GM21737 (cell line): ENCODE results near the gene MS4A12.
"Not testable (repeated sequence)": the region's sequence is repeated elsewhere in the genome, so short reads cannot be mapped to it uniquely, and the experiment has no call there.

Experiments used
- ATAC-seq: cut with Tn5 transposase; IDR thresholded peaks from one replicate; pipeline ENCODE4 v1.9.1; 2021; ENCODE audit warnings: mild to moderate bottlenecking, moderate library complexity; ENCODE audit not compliant: unreplicated experiment

Gene MS4A12, protein sequence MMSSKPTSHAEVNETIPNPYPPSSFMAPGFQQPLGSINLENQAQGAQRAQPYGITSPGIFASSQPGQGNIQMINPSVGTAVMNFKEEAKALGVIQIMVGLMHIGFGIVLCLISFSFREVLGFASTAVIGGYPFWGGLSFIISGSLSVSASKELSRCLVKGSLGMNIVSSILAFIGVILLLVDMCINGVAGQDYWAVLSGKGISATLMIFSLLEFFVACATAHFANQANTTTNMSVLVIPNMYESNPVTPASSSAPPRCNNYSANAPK

DNA sequence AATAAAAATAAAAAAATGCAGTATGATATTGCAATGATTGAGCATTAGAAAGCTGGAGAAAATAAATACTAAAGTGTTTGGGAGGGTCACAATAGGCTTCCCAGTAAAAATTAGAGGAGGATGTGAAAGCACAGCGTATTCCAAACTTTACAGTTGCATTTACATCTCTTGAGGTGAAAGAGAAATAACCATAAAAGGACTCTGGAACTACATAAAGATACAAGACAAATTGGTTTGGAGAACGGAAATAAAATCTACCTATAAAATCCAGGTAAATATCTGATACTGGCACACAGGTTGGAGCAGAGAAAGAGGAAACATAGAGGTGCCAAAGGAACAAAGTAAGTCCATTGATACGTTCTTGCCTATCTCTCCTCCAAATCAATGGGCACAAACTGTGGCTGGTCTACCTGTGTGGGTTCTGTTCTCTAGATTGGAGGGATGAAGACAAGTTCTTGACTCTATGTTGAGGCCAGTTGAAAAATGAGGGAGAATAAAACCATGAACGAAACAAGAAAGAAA, at the start of gene MS4A12:
Gene MS4A12 (plus strand): TSS at position 291 of the 522 bp plus-strand sequence. CDS start 4,541 bp downstream, outside the sequence.
- ATAC-seq: no peak

DNA sequence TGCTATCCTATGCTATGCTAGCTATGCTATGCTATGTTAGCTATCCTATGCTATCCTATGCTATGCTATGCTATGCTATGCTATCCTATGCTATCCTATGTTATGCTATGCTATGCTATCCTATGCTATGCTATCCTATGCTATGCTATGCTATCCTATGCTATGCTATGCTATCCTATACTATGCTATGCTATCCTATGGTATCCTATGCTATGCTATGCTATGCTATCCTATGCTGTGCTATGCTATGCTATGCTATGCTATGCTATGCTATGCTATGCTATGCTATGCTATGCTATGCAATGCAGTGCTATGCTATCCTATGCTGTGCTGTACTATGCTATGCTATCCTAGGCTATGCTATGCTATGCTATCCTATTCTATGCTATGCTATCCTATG, 45.5 kb upstream of the MS4A12 start:
- ATAC-seq: no peak

DNA sequence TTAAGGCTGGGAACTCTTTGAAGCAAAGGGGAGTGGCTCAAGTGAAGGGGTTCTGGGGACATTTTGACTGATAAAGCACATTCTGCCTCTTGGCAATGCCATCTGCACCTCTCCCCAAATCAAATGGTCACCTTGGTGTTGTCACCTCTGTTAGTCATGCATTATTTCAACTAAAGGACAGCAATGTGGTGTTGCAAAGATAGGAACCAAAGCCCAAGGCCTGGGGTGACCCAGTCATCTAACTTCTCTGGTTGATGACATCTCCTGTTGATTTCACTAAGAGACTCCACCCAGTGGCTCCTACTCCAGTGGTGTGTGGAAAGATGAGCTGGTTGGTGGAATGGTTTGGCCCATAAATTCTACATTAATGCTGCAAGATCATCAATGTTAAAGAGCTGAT, 44.7 kb upstream of the MS4A12 start:
- no peak for ATAC-seq

- not testable (repeated sequence) for ATAC-seq
These were observed 41.4 kb upstream of the MS4A12 start for GRCh38 chr11:60451185-60451584.

DNA sequence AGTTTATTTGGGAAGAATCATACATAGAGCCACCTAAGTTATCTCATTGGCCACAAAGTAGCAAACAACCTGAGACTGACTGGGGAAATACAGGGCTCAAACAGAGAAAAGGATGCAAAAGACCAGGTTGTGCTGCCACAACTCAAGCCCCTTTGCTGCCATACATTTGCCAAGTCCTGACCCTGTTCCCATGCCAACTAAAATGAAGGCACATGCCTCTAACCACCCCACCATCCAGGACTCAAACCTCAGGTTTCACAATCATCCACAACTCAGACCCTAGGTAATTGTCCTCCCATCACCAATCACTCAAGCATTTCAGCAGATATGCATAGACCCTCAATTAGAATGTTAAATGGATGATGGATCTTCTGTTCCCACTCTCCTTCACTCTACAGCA, 38.4 kb upstream of the MS4A12 start:
- ATAC-seq: no peak

DNA sequence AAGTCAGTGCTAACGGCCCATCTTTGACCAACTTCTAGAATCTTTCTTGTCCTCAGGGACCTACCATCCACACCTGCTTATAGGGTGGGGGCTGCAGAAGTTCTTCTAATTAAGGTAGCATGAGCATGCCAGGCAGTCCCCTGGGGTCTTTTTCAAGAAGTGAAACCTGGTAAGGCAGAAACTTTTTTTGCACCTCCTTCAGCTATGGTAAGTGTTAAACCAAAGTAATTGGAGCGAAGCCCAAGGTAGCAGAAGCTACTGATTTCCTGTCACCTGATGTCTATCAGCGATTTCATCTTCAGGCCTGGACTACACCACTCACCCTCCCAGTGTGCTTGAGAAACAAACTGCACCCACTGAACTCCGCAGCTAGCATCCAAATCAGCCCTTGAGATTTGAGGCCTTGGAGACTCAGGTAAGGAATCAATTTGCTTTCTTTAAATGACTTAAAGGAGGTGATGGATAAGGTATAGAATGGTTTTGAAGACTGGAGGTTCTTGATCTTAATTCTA, 37.0 kb upstream of the MS4A12 start, which contains the start of gene MS4A1:
Gene MS4A1 (plus strand): TSS at position 317 of the 512 bp plus-strand sequence. CDS start 6,528 bp downstream, outside the sequence.
- ATAC-seq: peak; percentile 83

- ATAC-seq: no peak
These were observed 35.0 kb upstream of the MS4A12 start for GRCh38 chr11:60457576-60457975.

- ATAC-seq: no peak
These were observed 33.2 kb upstream of the MS4A12 start for GRCh38 chr11:60459345-60459744.

GRCh38 chr11:60468829-60469228, 23.7 kb upstream of the MS4A12 start:
- no peak for ATAC-seq

DNA sequence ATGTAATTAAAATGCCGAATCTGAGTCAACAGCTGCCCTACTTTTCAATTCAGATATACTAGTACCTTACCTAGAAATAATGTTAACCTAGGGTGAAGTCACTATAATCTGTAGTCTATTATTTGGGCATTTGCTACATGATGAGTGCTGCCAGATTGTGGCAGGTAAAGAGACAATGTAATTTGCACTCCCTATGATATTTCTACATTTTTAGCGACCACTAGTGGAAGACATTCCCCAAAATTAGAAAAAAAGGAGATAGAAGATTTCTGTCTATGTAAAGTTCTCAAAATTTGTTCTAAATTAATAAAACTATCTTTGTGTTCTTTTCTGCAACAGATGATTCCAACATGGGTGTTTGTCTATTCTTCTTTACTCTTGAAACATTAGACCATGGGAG, 22.9 kb upstream of the MS4A12 start:
- ATAC-seq: no peak

DNA sequence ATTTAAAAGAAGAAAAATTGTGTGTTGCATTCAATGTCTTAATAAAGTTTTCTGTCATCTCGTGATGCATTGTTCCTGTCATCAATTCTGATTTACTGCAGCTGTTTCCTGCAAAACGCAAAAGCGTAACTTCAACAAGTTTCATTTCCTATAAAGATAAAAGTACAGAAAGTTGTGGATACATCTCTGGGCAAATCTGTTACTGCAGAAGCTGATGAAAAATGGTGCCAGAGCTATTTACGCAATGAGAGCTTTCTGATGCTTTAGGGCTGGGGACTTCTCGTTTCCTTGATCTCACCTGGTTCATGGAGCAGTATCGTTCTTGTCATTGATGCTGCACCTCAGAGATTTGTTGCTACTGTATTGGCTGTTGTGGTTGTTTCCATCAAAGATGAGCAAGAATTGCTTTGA, 15.5 kb upstream of the MS4A12 start:
- ATAC-seq: peak; percentile 70

GRCh38 chr11:60482361-60482760, 10.2 kb upstream of the MS4A12 start:
- no peak for ATAC-seq

DNA sequence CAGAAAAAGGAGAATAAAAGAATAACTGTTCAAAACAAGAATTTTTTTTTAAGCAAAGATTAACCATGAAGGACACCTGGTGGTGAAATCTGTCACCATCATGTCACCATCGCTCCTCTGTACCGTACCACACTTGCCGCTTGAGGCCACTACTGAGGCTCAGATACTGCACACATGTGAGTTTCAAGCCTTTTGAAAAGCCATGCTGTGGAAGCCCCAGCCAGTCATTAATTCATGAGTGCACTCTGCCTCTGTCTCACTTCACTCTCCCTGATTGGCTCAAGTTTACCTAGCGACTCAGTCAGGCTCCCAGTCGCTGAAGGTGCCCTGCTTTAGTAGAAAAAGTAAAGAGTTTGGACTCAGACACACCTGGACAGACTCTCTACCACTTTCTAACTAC, 6.6 kb upstream of the MS4A12 start:
- peak; percentile 94 for ATAC-seq

- no peak for ATAC-seq
These were observed 876 bp downstream of the MS4A12 start for GRCh38 chr11:60493454-60493853.

DNA sequence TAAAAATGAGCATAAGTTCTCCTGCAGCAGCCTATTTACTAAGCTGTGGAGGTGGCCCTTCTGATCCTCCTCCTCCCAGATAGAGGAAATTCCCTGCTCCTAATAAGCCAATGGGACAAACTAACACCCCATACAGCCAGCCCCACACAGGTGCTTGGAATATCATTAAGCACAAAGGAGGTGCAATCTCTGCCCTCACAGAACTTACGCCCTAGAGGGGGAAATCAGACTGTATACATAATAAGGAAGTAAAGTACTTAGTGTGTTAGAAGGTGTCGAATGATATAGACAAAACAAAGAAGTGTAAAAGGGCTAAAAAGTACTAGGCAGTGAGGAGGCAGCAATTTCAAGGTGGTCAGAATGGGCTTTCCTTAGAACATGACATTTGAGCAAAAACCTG, 5.8 kb downstream of the MS4A12 start:
- ATAC-seq: no peak

GRCh38 chr11:60498853-60499252, 6.3 kb downstream of the MS4A12 start:
- peak; percentile 84 for ATAC-seq

DNA sequence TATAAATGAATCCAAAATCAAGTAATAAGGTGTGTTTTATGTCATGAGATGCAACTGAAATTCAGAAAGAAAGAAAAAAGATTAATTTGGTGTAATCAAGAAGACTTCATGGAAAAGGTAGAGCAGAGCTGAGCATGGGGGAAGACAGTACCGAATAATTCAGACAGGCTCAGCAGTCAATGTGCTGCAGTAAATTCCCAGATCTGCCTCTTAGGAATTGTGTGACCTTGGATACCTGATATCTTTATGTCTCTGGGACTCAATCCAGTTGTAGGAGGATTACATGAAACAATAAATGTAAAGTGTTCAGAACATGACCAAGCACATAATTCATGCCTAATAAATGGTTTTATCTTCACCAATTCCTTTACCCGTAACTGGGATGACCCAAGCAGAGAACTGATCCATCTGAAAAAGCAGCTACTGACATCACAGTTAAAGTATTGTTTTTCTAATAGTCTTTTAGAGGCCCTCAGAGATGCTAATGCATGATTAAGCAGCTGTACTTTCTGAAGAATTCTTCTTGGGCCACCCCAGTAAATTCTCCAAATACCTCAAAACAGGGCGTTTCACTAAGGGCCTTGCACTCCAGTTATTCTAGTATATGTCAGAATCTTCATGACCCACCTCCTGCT, 7.8 kb downstream of the MS4A12 start:
- no peak for ATAC-seq

DNA sequence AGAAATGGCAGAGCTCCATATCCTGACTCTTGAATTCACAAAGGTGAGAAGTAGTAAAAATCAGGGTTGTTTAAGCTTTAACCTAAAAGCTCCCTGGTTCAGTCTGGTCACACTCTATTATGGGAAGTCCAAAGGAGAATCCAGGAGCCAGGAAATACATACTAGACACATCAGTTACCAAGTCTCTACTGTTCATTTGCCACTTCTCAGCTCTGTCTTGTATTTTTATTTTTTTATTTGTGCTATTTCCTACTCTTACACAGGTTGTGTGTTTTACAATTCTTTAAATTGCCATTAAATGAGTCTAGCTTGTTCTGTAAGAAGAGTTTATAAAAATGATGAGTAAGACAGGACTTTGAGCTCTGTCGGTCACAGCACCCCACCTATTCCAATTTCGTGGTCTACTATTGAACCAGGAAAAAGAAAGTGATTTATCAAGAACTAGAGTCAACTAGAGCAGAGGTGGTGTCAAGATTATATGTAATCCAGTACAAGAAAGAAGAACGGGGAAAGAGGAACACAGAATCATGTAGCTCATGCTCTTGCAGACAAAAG, 9.7 kb downstream of the MS4A12 start:
- ATAC-seq: no peak

DNA sequence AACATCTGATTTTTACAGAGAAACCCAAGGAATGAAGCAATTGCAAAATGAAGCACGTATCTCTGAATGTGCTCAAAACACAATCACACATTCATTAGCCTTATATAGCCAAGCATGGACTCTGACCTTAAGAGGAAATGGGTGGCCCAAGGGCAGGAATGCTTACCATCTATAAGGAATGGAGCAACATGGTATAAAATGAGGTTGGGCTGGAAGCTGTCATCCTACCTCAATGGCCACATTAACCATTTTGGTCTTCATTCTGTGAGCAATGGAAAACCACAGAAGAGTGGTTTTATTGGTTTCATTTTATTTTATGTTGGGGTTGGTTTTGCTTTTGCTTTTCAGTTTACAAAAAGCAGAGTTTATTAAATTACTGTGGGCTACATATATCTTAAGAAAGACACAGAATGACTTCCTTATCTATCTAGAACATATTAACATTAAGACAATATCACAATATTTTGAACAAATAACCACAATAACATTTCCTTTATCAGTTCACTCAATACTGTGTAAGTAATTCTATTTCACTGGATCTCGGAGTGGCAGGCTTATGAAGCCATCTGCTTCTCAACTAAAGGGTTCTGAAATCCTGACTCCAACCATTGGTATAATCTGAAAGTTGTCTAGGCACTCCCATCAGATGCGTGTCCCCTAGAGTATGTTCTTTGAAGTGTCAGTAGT, 11.8 kb downstream of the MS4A12 start:
- no peak for ATAC-seq

- not testable (repeated sequence) for ATAC-seq
These were observed 17.0 kb downstream of the MS4A12 start for GRCh38 chr11:60509609-60510008.

- ATAC-seq: not testable (repeated sequence)
These were observed 17.6 kb downstream of the MS4A12 start for GRCh38 chr11:60510209-60510608.
